Heart left ventricle (tissue), 16 donors: ENCODE results near the gene CDK2AP2. TPM values are rescaled to one million over a fixed set of nuclear protein-coding genes. Genes with fewer than 3 reads are reported as not detected.

ENCODE experiments used
- ATAC-seq, 4 donors: fragments of 200-7000 bp; cut with Tn5 transposase; one replicate each; pipeline ENCODE4 v1.9.1; 2020 to 2022; ENCODE audit warnings: moderate library complexity in 4 of 4, mild to moderate bottlenecking in 3 of 4, moderate number of reproducible peaks in 1 of 4
- DNase-seq, 5 donors: peaks; one replicate each; pipeline ENCODE4 v3.0.0-alpha.2; 2020
- H3K27ac ChIP-seq, 12 donors: fragments of 200-600 bp; sonication (generic) in 4 of 12; one replicate each; pipeline versions ENCODE4 v1.5.0 to v1.8.0; 2016 to 2022; ENCODE audit warnings: mild to moderate bottlenecking in 2 of 12
- H3K27me3 ChIP-seq, 9 donors: fragments of 200-600 bp; sonication (generic) in 2 of 9; one replicate each; pipeline versions ENCODE4 v1.5.1 to v1.8.0; 2016 to 2022; ENCODE audit warnings: mild to moderate bottlenecking in 3 of 9
- H3K36me3 ChIP-seq, 9 donors: fragments of 200-600 bp; sonication (generic) in 2 of 9; one replicate each; pipeline versions ENCODE4 v1.5.0 to v1.8.0; 2018 to 2022; ENCODE audit warnings: mild to moderate bottlenecking in 2 of 9
- H3K4me1 ChIP-seq, 12 donors: fragments of 200-600 bp; sonication (generic) in 4 of 12; one replicate each; pipeline versions ENCODE4 v1.5.0 to v1.8.0; 2016 to 2022; ENCODE audit warnings: mild to moderate bottlenecking in 3 of 12
- H3K4me3 ChIP-seq, 12 donors: fragments of 200-600 bp; sonication (generic) in 4 of 12; one replicate each; pipeline versions ENCODE4 v1.5.0 to v1.8.0; 2017 to 2022; ENCODE audit warnings: mild to moderate bottlenecking in 9 of 12, moderate library complexity in 4 of 12
- H3K9me3 ChIP-seq, 12 donors: fragments of 200-600 bp; sonication (generic) in 4 of 12; one replicate each; pipeline versions ENCODE4 v1.5.0 to v1.8.0; 2016 to 2022; ENCODE audit warnings: mild to moderate bottlenecking in 1 of 12
- POLR2A ChIP-seq, 2 donors: fragments of 450-650 bp; IDR thresholded peaks; one replicate each; pipeline ENCODE4 v1.6.1; 2017; ENCODE audit warnings: antibody characterized with exemption in 2 of 2, mild to moderate bottlenecking in 2 of 2, moderate library complexity in 2 of 2
- WGBS, 4 donors: extraction: QIAGEN DNeasy Blood & Tissue Kit in 2 of 4; methylation state at CpG; one replicate each; pipeline versions ENCODE4 v1.1.5 to v1.1.7; 2013 to 2018; 5-methylcytosine and 5-hydroxymethylcytosine counted together
- intact Hi-C, 10 donors: fragments of 100-400 bp; cut with DNase I; formaldehyde crosslinking; loops; one replicate each; pipeline versions ENCODE4 v1.11.1 to v1.14.2; 2022
- polyA plus RNA-seq, 2 donors: library from polyadenylated mRNA; stranded (reverse); fragments of 200-250 nt; gene quantifications; one replicate each; pipeline ENCODE4 v1.2.3, GENCODE V29; 2013
- total RNA-seq, 9 donors: library from RNA; depleted of rRNA in 2 of 9; stranded (reverse); fragments of >200 nt in 2 of 9; fragmentation: NEBNext Ultra II Directional in 3 of 9; extraction: Animal tissue kit (Norgen Biotek cat#: 25700) in 3 of 9; gene quantifications; one replicate each; pipeline versions ENCODE4 v1.1.0 to v1.2.4, GENCODE V29; 2016 to 2023
- TF ChIP-seq, protein P1 (sequence below), 12 donors: fragments of 200-600 bp; sonication (generic) in 4 of 12; IDR thresholded peaks; one replicate each; pipeline versions ENCODE4 v1.5.0 to v1.8.0; 2018 to 2022; ENCODE audit warnings: antibody characterized with exemption in 12 of 12, mild to moderate bottlenecking in 5 of 12
- donor health status: ischemic (EF 13 %, LVEDD 7.1; RV severe dilation, severe dysfunction).
- donor health status: healthy with polysubstance abuse.
- donor health status: DM: no; HTN: yes; CAD: no.
- donor health status: DM: no; HTN: no; CAD: no.
- donor health status: ischemic (EF 25% LVEDD 6.9; RV normal size, moderate dysfunction).
- donor health status: ischemic (EF 25% LVEDD 5.7; RV mildly dilated, moderate dysfunction).
- donor health status: healthy.
- donor health status: DM: yes; HTN: yes; CAD: no.
- donor health status: ischemic (EF 35%, LVEDD 5.7; RV mildly dilated, moderate dysfunction).
- donor health status: nonischemic (EF 11% LVEDD 7.7; RV severe dilation, severe dysfunction).
- donor health status: DM: yes; HTN: yes; CAD: no.
- donor health status: PGD.
- donor health status: ischemic (EF 29% LVEDD 5.4; RV normal size, mild dysfunction).
- donor health status: nonischemic (EF 23%, LVEDD 6.1; RV moderate dilation, normal function).

CDK2AP2 gene
- total and polyA plus RNA-seq, 11 donors: 37.0 to 461 (median 60.1) TPM

DNA sequence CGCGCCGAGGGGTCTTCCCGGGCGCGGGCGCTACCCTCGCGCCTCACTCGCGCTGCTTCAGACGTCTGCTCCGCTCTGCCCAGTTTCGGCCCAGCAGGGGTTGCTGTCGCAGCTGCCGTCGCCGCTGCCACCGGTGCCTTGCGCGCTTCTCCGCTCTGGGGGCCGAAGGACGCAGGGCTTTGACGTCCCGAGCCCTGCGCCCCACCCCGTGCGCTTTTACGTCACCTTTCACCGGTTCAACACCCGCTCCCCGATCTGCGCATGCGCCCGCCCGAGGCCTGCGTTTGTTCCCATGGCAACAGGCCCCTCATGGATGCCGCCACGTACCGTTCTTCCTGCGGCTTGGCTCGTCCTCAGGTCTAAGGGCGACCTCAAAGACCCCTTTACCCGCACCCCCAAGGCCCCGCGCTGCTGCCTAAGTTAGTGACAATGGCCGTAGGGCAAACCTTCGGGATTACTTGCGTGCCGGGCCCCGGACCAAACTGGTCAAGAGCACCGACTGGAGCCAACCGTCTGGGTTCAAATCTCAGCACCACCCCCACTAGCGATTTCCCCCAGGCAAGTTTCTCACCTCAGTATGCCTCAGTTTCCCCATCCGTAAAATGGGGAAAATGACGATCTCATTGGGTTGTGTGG is 642 bp upstream of the CDK2AP2 start:
- H3K27ac ChIP-seq: peak overlapping the region; percentile 96 to 100 (median 98)
- peaks cover 10 to 49% (median 33%) of the 10 kb centered on the region in 12 donors for H3K4me1 ChIP-seq

DNA sequence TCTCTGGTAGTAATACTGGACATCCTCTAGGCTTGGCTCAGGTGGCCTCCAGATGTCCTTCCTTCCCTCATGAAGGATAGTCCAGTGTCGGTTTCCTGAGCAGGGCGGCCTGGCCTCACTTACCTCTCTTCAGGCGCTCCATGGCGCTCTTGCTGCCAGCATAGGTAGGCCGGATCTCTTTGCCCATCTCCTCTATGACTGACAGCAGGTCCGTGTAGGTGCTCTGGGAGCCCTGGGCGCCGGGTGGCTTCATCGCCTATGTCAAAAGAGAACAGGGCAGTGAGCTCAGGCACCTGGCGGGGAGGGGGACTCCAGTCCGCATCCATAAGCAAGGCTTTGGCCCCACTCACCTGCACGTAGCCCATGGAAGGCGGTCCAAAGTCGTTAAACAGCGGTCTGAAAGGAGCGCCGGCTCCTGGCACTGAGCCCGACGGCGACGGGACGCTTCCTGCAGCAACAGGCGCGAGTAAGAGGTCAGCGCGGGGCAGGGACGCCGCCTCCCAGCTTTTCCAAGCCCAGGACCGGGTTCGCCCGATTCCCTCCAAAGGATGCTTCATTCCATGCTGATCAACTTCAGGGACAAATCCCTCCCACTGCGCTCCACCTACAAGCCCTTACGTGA is 609 bp downstream of the CDK2AP2 start:
- H3K27ac ChIP-seq: peak overlapping the region; percentile 96 to 100 (median 98)
- intact Hi-C loops: loop anchor here (2.0 to 5.0 kb wide), 12 partner anchors 35 to 153 kb away; partner anchors contain the start of genes RAD9A (in 6 of the 10), TMEM134 (in 3 of the 10), RPS6KB2 (in 2 of the 10) and GSTP1 (in 1 of the 10)
- peaks cover 0 to 13% (median 4%) of the 10 kb centered on the region in 9 donors for H3K36me3 ChIP-seq
- H3K4me3 ChIP-seq: peak overlapping the region; percentile 61 to 95 (median 77)
- no peaks in the 10 kb centered on the region for H3K27me3 ChIP-seq
- DNase-seq (peak in 3 of 5 donors; percentile 41 to 83 (median 46)), ATAC-seq (no peak)
- H3K4me1 ChIP-seq: peaks cover 10 to 53% (median 36%) of the 10 kb centered on the region in 12 donors
- 26 to 46% (median 38%) methylated on average over 9 to 33 of the region's 33 CpGs for WGBS, 4 donors
- TF ChIP-seq, protein P1, sequence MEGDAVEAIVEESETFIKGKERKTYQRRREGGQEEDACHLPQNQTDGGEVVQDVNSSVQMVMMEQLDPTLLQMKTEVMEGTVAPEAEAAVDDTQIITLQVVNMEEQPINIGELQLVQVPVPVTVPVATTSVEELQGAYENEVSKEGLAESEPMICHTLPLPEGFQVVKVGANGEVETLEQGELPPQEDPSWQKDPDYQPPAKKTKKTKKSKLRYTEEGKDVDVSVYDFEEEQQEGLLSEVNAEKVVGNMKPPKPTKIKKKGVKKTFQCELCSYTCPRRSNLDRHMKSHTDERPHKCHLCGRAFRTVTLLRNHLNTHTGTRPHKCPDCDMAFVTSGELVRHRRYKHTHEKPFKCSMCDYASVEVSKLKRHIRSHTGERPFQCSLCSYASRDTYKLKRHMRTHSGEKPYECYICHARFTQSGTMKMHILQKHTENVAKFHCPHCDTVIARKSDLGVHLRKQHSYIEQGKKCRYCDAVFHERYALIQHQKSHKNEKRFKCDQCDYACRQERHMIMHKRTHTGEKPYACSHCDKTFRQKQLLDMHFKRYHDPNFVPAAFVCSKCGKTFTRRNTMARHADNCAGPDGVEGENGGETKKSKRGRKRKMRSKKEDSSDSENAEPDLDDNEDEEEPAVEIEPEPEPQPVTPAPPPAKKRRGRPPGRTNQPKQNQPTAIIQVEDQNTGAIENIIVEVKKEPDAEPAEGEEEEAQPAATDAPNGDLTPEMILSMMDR (IDR thresholded peaks at IDR 0.05): no peak
- TF ChIP-seq POLR2A (IDR thresholded peaks at IDR 0.05): no peak
- H3K9me3 ChIP-seq: no peaks in the 10 kb centered on the region

More for the DNA sequence above, 642 bp upstream of the CDK2AP2 start:
- Histone ChIP-seq H3K4me3 (peak overlapping the region; percentile 61 to 95 (median 77)), H3K9me3 (no peaks in the 10 kb centered on the region), H3K36me3 (peaks cover 0 to 11% (median 4%) of the 10 kb centered on the region in 9 donors), H3K27me3 (peaks cover 0 to 7% (median 0%) of the 10 kb centered on the region in 9 donors)
- peak; percentile 98 to 100 (median 99) for DNase-seq
- TF ChIP-seq, protein P1 (IDR thresholded peaks at IDR 0.05): peak in 1 of 12 donors; percentile 8
- TF ChIP-seq POLR2A (IDR thresholded peaks at IDR 0.05): no peak
- ATAC-seq: peak; percentile 49 to 60 (median 54)
- intact Hi-C loops: loop anchor here in 9 of 10 donors (1.0 to 5.0 kb wide), 12 partner anchors 36 to 156 kb away; partner anchors contain the start of genes RAD9A (in 3 of the 9), RPS6KB2 (in 2 of the 9), TMEM134 (in 2 of the 9) and GSTP1 (in 1 of the 9)
- WGBS, 4 donors: 1 to 2% (median 1%) methylated on average over 14 to 57 of the region's 57 CpGs

DNA sequence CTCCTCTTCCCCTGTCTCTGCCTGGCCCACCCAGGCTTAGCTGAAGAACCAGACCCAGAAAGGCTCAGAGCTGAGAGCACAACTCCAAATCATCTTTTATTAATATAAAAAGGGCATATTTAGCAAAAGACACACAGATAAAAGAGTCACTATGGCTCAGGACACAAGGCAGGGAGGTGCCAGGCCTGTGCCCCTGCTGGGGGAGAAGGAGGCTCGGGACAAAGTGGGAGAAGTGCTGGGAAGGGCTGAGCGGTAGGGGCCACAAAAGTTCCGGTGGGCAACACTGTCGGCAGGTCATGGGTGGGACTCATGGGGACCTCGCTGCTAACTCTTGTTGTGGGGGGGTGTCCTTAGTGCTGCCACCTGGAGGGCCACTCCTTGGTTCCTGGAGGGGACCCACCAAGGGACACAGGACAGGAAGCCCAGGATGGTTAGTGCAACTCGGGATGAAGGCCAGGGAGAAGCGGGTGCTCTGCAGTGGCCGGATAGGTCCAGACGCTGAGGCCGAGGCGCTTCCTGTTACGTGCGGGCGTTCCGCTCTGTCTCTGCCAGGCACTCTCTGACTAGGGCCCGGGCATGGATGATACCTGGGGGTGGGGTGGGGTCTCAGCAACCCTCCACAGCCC is 1.4 kb downstream of the CDK2AP2 start:
- H3K27ac ChIP-seq: peak overlapping the region; percentile 75 to 100 (median 98)
- H3K27me3 ChIP-seq: no peaks in the 10 kb centered on the region
- peaks cover 10 to 53% (median 36%) of the 10 kb centered on the region in 12 donors for H3K4me1 ChIP-seq
- no peaks in the 10 kb centered on the region for H3K9me3 ChIP-seq
- 77 to 90% (median 83%) methylated on average over 6 to 16 of the region's 16 CpGs for WGBS, 4 donors
- intact Hi-C loops: loop anchor here (1.0 to 5.0 kb wide), 13 partner anchors 34 to 152 kb away; partner anchors contain the start of genes RAD9A (in 6 of the 10), TMEM134 (in 3 of the 10), PPP1CA (in 2 of the 10) and RPS6KB2 (in 2 of the 10)
- peaks cover 0 to 21% (median 13%) of the 10 kb centered on the region in 9 donors for H3K36me3 ChIP-seq
- peak overlapping the region in 8 of 12 donors; percentile 70 to 85 (median 78) for H3K4me3 ChIP-seq
- peak in 1 of 5 donors; percentile 56 for DNase-seq
- TF ChIP-seq, protein P1 (IDR thresholded peaks at IDR 0.05): peak in 6 of 12 donors; percentile 4 to 50 (median 27)
- no peak for TF ChIP-seq POLR2A (IDR thresholded peaks at IDR 0.05)
- no peak for ATAC-seq
